Fibroblast of lung (primary cell): ENCODE measurements around the gene ASZ1.

Experiments
- CTCF ChIP-seq, 2 donors: IDR thresholded peaks in 1 of 2; conservative IDR thresholded peaks in 1 of 2; 1 replicate in 1 of 2; 2 replicates in 1 of 2; pipeline ENCODE4 v1.5.1; 2011 to 2012; ENCODE audit warnings: low read length in 2 of 2, control low read depth in 1 of 2, inconsistent platforms in 1 of 2, low read depth in 1 of 2, mild to moderate bottlenecking in 1 of 2
- EZH2 ChIP-seq: IDR thresholded peaks from 2 replicates; pipeline ENCODE4 v1.5.1; 2012; ENCODE audit warnings: low read length, control low read depth, mild to moderate bottlenecking; ENCODE audit errors: missing control alignments

GRCh38 chr7:117375380-117375779 lies 51.9 kb downstream of the ASZ1 start:
- TF ChIP-seq CTCF (conservative IDR thresholded peaks at IDR 0.05 in 1 of 2, IDR thresholded peaks at IDR 0.05 in 1 of 2; ENCODE audit: low read depth in 1 of 2, low read length in 2 of 2), result peak; percentile 44 to 51
- TF ChIP-seq EZH2, result no peak
